SK-N-SH treated with all-trans-retinoic acid at 6 μM for 48 hours (cell line): ENCODE data around the gene CNTRL.

ENCODE experiments used
- ATAC-seq: fragments of 200-7000 bp; cut with Tn5 transposase; 3 replicates; pipeline ENCODE4 v1.9.1; 2020; ENCODE audit warnings: mild to moderate bottlenecking, moderate library complexity
- ARNTL ChIP-seq: fragments of 450-650 bp; formaldehyde crosslinking; IDR thresholded peaks from 2 replicates; pipeline ENCODE4 v1.5.0; 2020; ENCODE audit warnings: low read depth, mild to moderate bottlenecking, moderate library complexity, borderline replicate concordance
- BACH2 ChIP-seq: fragments of 250-450 bp; sonication (Bioruptor Pico); IDR thresholded peaks from 2 replicates; pipeline ENCODE4 v1.9.0; 2021; ENCODE audit warnings: mild to moderate bottlenecking, borderline replicate concordance
- CSDC2 ChIP-seq: fragments of 250-450 bp; sonication (Bioruptor Pico); IDR thresholded peaks from 2 replicates; pipeline ENCODE4 v1.5.0; 2020; ENCODE audit warnings: mild to moderate bottlenecking, moderate library complexity
- CSRNP3 ChIP-seq: fragments of 250-450 bp; sonication (Bioruptor Pico); IDR thresholded peaks from 2 replicates; pipeline ENCODE4 v1.5.1; 2021; ENCODE audit warnings: mild to moderate bottlenecking, moderate library complexity
- ESRRG ChIP-seq: fragments of 250-450 bp; sonication (Bioruptor Pico); IDR thresholded peaks from 2 replicates; pipeline ENCODE4 v1.6.1; 2021; ENCODE audit warnings: mild to moderate bottlenecking
- GLIS3 ChIP-seq: fragments of 250-450 bp; sonication (Bioruptor Pico); IDR thresholded peaks from 2 replicates; pipeline ENCODE4 v1.5.0; 2020; ENCODE audit warnings: mild to moderate bottlenecking, moderate library complexity
- ISL1 ChIP-seq: fragments of 250-450 bp; sonication (Bioruptor Pico); IDR thresholded peaks from 2 replicates; pipeline ENCODE4 v2.1.2; 2022; ENCODE audit warnings: mild to moderate bottlenecking, moderate library complexity
- OSR1 ChIP-seq: fragments of 250-450 bp; sonication (Bioruptor Pico); IDR thresholded peaks from 2 replicates; pipeline ENCODE4 v1.8.0; 2022; ENCODE audit warnings: moderate library complexity, mild to moderate bottlenecking, inconsistent platforms
- PATZ1 ChIP-seq: fragments of 250-450 bp; sonication (Bioruptor Pico); IDR thresholded peaks from 2 replicates; pipeline ENCODE4 v1.8.0; 2020; ENCODE audit warnings: mild to moderate bottlenecking, moderate library complexity, borderline replicate concordance
- PPARA ChIP-seq: fragments of 250-450 bp; sonication (Bioruptor Pico); IDR thresholded peaks from 2 replicates; pipeline ENCODE4 v1.5.0; 2020; ENCODE audit warnings: mild to moderate bottlenecking, borderline replicate concordance
- RARB ChIP-seq: fragments of 250-450 bp; sonication (Bioruptor Pico); IDR thresholded peaks from 2 replicates; pipeline ENCODE4 v1.8.0; 2021; ENCODE audit warnings: mild to moderate bottlenecking, moderate library complexity
- SNAI2 ChIP-seq: fragments of 250-450 bp; sonication (Bioruptor Pico); IDR thresholded peaks from 2 replicates; pipeline ENCODE4 v1.5.0; 2020; ENCODE audit warnings: mild to moderate bottlenecking, moderate library complexity
- TCF4 ChIP-seq: fragments of 250-450 bp; sonication (Bioruptor Pico); IDR thresholded peaks from 2 replicates; pipeline ENCODE4 v1.8.0; 2021; ENCODE audit warnings: mild to moderate bottlenecking, moderate library complexity, borderline replicate concordance
- TOX ChIP-seq: fragments of 250-450 bp; sonication (Bioruptor Pico); IDR thresholded peaks from 2 replicates; pipeline ENCODE4 v1.8.0; 2021; ENCODE audit warnings: mild to moderate bottlenecking, moderate library complexity, borderline replicate concordance
- ZC3H10 ChIP-seq: fragments of 250-450 bp; sonication (Bioruptor Pico); IDR thresholded peaks from 2 replicates; pipeline ENCODE4 v1.5.1; 2021; ENCODE audit warnings: mild to moderate bottlenecking, moderate library complexity
- ZFP3 ChIP-seq: fragments of 250-450 bp; sonication (Bioruptor Pico); IDR thresholded peaks from 2 replicates; pipeline ENCODE4 v1.5.0; 2020; ENCODE audit warnings: mild to moderate bottlenecking, moderate library complexity
- ZFP30 ChIP-seq: fragments of 450-650 bp; formaldehyde crosslinking; IDR thresholded peaks from 2 replicates; pipeline ENCODE4 v1.5.0; 2022; ENCODE audit warnings: mild to moderate bottlenecking, moderate library complexity
- ZNF565 ChIP-seq: fragments of 450-650 bp; formaldehyde crosslinking; conservative IDR thresholded peaks from 2 replicates; pipeline ENCODE4 v1.5.0; 2020; ENCODE audit warnings: low read depth, mild to moderate bottlenecking, moderate library complexity
- ZNF70 ChIP-seq: fragments of 450-650 bp; formaldehyde crosslinking; IDR thresholded peaks from 2 replicates; pipeline ENCODE4 v1.5.0; 2020; ENCODE audit warnings: mild to moderate bottlenecking, moderate library complexity
- ZNF8 ChIP-seq: fragments of 450-650 bp; formaldehyde crosslinking; IDR thresholded peaks from 2 replicates; pipeline ENCODE4 v1.5.0; 2020; ENCODE audit warnings: mild to moderate bottlenecking, moderate library complexity
- TF ChIP-seq, protein P1 (sequence below): fragments of 250-450 bp; sonication (Bioruptor Pico); IDR thresholded peaks from 2 replicates; pipeline ENCODE4 v1.5.0; 2020; ENCODE audit warnings: mild to moderate bottlenecking, moderate library complexity

The CNTRL gene

DNA sequence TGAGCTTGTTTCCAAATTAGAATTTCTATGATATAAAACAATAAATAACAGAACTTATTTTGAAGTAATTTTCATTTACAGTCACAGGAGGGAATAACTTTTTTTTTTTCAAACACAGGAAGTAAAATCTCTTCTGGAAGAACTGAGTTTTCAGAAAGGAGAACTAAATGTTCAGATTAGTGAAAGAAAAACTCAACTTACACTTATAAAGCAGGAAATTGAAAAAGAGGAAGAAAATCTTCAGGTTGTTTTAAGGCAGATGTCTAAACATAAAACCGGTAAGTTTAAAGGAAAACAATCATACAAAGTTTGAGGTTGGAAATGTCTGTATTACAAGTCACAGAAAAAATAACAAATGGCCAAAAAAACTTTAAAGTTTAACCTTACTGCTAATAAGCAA is 85.3 kb downstream of the CNTRL start:
- no peak for ATAC-seq
- TF ChIP-seq CSRNP3 (CRISPR knock-in tag) (no peak), ARNTL (CRISPR knock-in tag) (no peak), ZFP30 (CRISPR knock-in tag) (no peak), RARB (CRISPR knock-in tag) (no peak), ZC3H10 (CRISPR knock-in tag) (no peak), OSR1 (CRISPR knock-in tag) (no peak), SNAI2 (CRISPR knock-in tag) (no peak), ZNF70 (CRISPR knock-in tag) (no peak)

DNA sequence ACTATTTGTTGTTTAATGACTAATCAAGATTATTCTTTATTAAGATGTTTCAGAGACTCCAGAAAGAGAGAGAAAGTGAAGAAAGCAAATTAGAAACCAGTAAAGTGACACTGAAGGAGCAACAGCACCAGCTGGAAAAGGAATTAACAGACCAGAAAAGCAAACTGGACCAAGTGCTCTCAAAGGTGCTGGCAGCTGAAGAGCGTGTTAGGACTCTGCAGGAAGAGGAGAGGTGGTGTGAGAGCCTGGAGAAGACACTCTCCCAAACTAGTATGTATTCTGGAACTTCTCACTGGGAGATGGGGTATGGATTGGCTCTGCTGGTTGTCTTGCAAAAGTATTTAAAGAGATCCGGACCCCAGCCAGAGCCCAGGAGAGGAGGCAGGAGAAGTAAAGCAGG is 93.3 kb downstream of the CNTRL start:
- ATAC-seq = no peak
- TF ChIP-seq ESRRG = no peak
- no peak for TF ChIP-seq OSR1 (CRISPR knock-in tag)
- TF ChIP-seq PPARA (CRISPR knock-in tag) = no peak
- no peak for TF ChIP-seq TOX (CRISPR knock-in tag)
- no peak for TF ChIP-seq GLIS3 (CRISPR knock-in tag)
- TF ChIP-seq PATZ1 (CRISPR knock-in tag) = no peak
- no peak for TF ChIP-seq ZFP3
- TF ChIP-seq ISL1 (CRISPR knock-in tag) = no peak
- TF ChIP-seq ZNF565 = no peak
- no peak for TF ChIP-seq ZNF8 (CRISPR knock-in tag)
- no peak for TF ChIP-seq ZC3H10 (CRISPR knock-in tag)
- no peak for TF ChIP-seq BACH2 (CRISPR knock-in tag)
- no peak for TF ChIP-seq ZNF70 (CRISPR knock-in tag)
- TF ChIP-seq, all 23 proteins: peak for 0

GRCh38 chr9:121169094-121169601 is 94.4 kb downstream of the CNTRL start:
- ATAC-seq = peak; percentile 86
- TF ChIP-seq ESRRG = no peak
- no peak for TF ChIP-seq CSRNP3 (CRISPR knock-in tag)
- no peak for TF ChIP-seq SNAI2 (CRISPR knock-in tag)
- no peak for TF ChIP-seq TCF4 (CRISPR knock-in tag)
- TF ChIP-seq GLIS3 (CRISPR knock-in tag) = no peak
- no peak for TF ChIP-seq PPARA (CRISPR knock-in tag)
- TF ChIP-seq ZC3H10 (CRISPR knock-in tag) = no peak
- TF ChIP-seq, protein P1, sequence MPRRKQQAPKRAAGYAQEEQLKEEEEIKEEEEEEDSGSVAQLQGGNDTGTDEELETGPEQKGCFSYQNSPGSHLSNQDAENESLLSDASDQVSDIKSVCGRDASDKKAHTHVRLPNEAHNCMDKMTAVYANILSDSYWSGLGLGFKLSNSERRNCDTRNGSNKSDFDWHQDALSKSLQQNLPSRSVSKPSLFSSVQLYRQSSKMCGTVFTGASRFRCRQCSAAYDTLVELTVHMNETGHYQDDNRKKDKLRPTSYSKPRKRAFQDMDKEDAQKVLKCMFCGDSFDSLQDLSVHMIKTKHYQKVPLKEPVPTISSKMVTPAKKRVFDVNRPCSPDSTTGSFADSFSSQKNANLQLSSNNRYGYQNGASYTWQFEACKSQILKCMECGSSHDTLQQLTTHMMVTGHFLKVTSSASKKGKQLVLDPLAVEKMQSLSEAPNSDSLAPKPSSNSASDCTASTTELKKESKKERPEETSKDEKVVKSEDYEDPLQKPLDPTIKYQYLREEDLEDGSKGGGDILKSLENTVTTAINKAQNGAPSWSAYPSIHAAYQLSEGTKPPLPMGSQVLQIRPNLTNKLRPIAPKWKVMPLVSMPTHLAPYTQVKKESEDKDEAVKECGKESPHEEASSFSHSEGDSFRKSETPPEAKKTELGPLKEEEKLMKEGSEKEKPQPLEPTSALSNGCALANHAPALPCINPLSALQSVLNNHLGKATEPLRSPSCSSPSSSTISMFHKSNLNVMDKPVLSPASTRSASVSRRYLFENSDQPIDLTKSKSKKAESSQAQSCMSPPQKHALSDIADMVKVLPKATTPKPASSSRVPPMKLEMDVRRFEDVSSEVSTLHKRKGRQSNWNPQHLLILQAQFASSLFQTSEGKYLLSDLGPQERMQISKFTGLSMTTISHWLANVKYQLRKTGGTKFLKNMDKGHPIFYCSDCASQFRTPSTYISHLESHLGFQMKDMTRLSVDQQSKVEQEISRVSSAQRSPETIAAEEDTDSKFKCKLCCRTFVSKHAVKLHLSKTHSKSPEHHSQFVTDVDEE (CRISPR knock-in tag) = no peak
- TF ChIP-seq ISL1 (CRISPR knock-in tag) = no peak
- no peak for TF ChIP-seq ZFP30 (CRISPR knock-in tag)
- no peak for TF ChIP-seq OSR1 (CRISPR knock-in tag)
- TF ChIP-seq ZNF565 = no peak
- no peak for TF ChIP-seq ZNF70 (CRISPR knock-in tag)
- TF ChIP-seq CSDC2 (CRISPR knock-in tag) = no peak
- no peak for TF ChIP-seq BACH2 (CRISPR knock-in tag)

- no peak for TF ChIP-seq ESRRG
- no peak for TF ChIP-seq ARNTL (CRISPR knock-in tag)
- no peak for ATAC-seq
Measured at GRCh38 chr9:121171236-121171635, 96.5 kb downstream of the CNTRL start.
